Measurements from ENCODE around the gene KIAA0753. TPM values are rescaled to one million over a fixed set of nuclear protein-coding genes. Genes with fewer than 3 reads are reported as not detected.

The KIAA0753 gene
- total and polyA plus RNA-seq, 9 of the 15 experiments (the other 6 are each of a cell fraction or from before 2014, with no cell fraction given): 2.0 to 9.0 (median 6.9) TPM

GRCh38 chr17:6651919-6652452 is 11.5 kb upstream of the KIAA0753 start (continued):
- TF ChIP-seq RFX5 (IDR thresholded peaks at IDR 0.05; ENCODE audit: low read depth, low read length): no peak
- TF ChIP-seq ZNF146 (CRISPR knock-in tag; IDR thresholded peaks at IDR 0.05; ENCODE audit: unreplicated experiment): no peak
- TF ChIP-seq HINFP (tag; conservative IDR thresholded peaks at IDR 0.05; ENCODE audit: low read depth): no peak
- TF ChIP-seq PKNOX1 (IDR thresholded peaks at IDR 0.05): peak; percentile 71
- TF ChIP-seq NFIX (CRISPR knock-in tag; IDR thresholded peaks at IDR 0.05; ENCODE audit: low read depth): no peak
- TF ChIP-seq ZNF395 (CRISPR knock-in tag; IDR thresholded peaks at IDR 0.05): 0 out of 2 replicates have a peak, but pooled peaks have one; percentile 41
- 0 out of 2 replicates have a peak, but pooled peaks have one; percentile 36 for TF ChIP-seq E2F3 (CRISPR knock-in tag; IDR thresholded peaks at IDR 0.05)
- TF ChIP-seq TCF15 (CRISPR knock-in tag; IDR thresholded peaks at IDR 0.05): no peak
- peak; percentile 92 for TF ChIP-seq L3MBTL2 (IDR thresholded peaks at IDR 0.05)

All from K562 (cell line).